ENCODE data around the gene PEX14. TPM values are rescaled to one million over a fixed set of nuclear protein-coding genes. Genes with fewer than 3 reads are reported as not detected.

PEX14 gene
- total RNA-seq, 1 experiment from 2014 or later, result 36.0 TPM

DNA sequence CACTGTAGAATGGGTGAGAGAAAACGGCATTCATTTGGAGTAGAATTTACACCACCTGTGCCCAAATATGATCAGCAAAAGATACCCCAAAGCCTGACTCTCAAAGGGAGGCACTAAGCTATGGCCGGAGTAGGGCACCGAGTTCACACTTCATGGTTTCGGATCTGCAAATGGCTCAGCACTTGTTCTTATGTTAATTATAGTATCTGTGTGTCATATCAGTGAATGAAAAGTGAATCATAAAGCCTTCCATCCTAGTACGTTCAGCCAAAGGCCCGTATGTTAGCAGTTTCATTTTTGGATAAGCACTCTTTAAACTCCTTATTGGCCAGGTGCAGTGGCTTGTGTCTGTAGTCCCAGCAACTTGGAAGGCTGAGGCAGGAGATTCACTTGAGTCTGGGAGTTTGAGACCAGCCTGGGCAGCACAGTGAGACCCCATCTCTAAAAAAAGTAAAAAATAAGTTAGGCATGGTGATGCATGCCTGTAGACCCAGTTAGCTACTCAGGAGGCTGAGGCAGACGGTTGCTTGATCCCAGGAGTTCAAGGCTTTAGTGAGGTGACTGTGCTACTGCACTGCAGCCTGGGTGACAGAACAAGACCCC is 29.9 kb upstream of the PEX14 start:
- no peak overlapping the region for H3K4me3 ChIP-seq (ENCODE audit: low read depth in 2 of 2, low read length in 2 of 2)
- no peaks in the 10 kb centered on the region for H3K27me3 ChIP-seq (ENCODE audit: control insufficient read depth, insufficient read depth, low read length)
- H3K4me1 ChIP-seq (ENCODE audit: control insufficient read depth, insufficient read depth, low read length), result no peaks in the 10 kb centered on the region
- H3K36me3 ChIP-seq (ENCODE audit: control insufficient read depth, insufficient read depth, low read length), result no peaks in the 10 kb centered on the region
- no peak overlapping the region for H3K27ac ChIP-seq (ENCODE audit: low read length)
- no TSS peak for BruUV-seq (replicated peaks)
- in situ Hi-C loops (cut with HindIII; ENCODE audit: low pct_unique_long_range_greater_than_20kb, low sequenced_read_pairs), result no loop called here
- no peak for TF ChIP-seq POLR2AphosphoS5 (IDR thresholded peaks at IDR 0.05; ENCODE audit: low read depth, low read length)
- no peak for TF ChIP-seq SIN3A (IDR thresholded peaks at IDR 0.05; ENCODE audit: borderline replicate concordance, insufficient read depth, low read depth, low read length)
- TF ChIP-seq TCF7L2 (IDR thresholded peaks at IDR 0.05; ENCODE audit: low read depth, low read length), result no peak
- TF ChIP-seq, protein P1, sequence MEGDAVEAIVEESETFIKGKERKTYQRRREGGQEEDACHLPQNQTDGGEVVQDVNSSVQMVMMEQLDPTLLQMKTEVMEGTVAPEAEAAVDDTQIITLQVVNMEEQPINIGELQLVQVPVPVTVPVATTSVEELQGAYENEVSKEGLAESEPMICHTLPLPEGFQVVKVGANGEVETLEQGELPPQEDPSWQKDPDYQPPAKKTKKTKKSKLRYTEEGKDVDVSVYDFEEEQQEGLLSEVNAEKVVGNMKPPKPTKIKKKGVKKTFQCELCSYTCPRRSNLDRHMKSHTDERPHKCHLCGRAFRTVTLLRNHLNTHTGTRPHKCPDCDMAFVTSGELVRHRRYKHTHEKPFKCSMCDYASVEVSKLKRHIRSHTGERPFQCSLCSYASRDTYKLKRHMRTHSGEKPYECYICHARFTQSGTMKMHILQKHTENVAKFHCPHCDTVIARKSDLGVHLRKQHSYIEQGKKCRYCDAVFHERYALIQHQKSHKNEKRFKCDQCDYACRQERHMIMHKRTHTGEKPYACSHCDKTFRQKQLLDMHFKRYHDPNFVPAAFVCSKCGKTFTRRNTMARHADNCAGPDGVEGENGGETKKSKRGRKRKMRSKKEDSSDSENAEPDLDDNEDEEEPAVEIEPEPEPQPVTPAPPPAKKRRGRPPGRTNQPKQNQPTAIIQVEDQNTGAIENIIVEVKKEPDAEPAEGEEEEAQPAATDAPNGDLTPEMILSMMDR (IDR thresholded peaks at IDR 0.05), result no peak
- TF ChIP-seq, protein P2, sequence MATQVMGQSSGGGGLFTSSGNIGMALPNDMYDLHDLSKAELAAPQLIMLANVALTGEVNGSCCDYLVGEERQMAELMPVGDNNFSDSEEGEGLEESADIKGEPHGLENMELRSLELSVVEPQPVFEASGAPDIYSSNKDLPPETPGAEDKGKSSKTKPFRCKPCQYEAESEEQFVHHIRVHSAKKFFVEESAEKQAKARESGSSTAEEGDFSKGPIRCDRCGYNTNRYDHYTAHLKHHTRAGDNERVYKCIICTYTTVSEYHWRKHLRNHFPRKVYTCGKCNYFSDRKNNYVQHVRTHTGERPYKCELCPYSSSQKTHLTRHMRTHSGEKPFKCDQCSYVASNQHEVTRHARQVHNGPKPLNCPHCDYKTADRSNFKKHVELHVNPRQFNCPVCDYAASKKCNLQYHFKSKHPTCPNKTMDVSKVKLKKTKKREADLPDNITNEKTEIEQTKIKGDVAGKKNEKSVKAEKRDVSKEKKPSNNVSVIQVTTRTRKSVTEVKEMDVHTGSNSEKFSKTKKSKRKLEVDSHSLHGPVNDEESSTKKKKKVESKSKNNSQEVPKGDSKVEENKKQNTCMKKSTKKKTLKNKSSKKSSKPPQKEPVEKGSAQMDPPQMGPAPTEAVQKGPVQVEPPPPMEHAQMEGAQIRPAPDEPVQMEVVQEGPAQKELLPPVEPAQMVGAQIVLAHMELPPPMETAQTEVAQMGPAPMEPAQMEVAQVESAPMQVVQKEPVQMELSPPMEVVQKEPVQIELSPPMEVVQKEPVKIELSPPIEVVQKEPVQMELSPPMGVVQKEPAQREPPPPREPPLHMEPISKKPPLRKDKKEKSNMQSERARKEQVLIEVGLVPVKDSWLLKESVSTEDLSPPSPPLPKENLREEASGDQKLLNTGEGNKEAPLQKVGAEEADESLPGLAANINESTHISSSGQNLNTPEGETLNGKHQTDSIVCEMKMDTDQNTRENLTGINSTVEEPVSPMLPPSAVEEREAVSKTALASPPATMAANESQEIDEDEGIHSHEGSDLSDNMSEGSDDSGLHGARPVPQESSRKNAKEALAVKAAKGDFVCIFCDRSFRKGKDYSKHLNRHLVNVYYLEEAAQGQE (IDR thresholded peaks at IDR 0.05; ENCODE audit: insufficient read depth in 1 of 2, low read depth in 2 of 2, low read length in 1 of 2), result no peak
- POLR2A ChIA-PET, result no interaction called here
- intact Hi-C loops (cut with micrococcal nuclease; ENCODE audit: unreplicated experiment), result no loop called here
- H3K9me3 ChIP-seq (ENCODE audit: control insufficient read depth, insufficient read depth, low read depth, low read length), result no peaks in the 10 kb centered on the region
- no peak for ATAC-seq
- CTCF ChIA-PET, result no interaction called here
- DNase-seq (ENCODE audit: low read depth, low spot score), result no peak

DNA sequence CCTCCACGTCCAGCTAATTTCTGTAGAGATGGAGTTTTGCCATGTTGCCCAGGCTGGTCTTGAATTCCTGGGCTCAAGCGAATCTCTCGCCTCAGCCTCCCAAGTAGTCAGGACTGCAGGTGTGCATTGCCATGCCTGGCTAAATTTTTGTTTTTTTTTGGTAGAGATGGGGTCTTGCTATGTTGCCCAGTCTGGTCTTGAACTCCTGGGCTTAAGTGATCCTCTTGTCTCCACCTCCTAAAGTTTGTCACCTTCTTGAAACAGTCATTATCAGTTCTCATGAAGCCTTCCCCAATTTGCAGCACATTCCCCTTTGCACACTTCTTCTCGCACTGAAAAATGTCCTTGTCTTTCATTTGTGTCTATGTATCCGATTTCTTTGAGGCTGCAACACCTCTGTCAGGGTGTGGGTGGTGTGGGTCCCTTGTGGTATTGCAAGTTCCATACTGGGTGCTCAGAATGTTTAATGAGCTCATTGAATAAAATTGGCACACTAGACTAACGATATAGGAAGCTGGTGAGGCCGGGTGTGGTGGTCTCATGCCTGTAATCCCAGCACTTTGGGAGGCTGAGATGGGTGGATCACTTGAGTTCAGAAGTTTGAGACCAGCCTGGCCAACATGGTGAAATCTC is 27.8 kb upstream of the PEX14 start:
- BruUV-seq (replicated peaks), result no TSS peak
- Histone ChIP-seq H3K36me3 (ENCODE audit: control insufficient read depth, insufficient read depth, low read length) (no peaks in the 10 kb centered on the region), H3K4me3 (ENCODE audit: low read depth in 2 of 2, low read length in 2 of 2) (no peak overlapping the region), H3K9me3 (ENCODE audit: control insufficient read depth, insufficient read depth, low read depth, low read length) (no peaks in the 10 kb centered on the region), H3K27me3 (ENCODE audit: control insufficient read depth, insufficient read depth, low read length) (no peaks in the 10 kb centered on the region), H3K4me1 (ENCODE audit: control insufficient read depth, insufficient read depth, low read length) (no peaks in the 10 kb centered on the region), H3K27ac (ENCODE audit: low read length) (no peak overlapping the region)
- in situ Hi-C loops (cut with HindIII; ENCODE audit: low pct_unique_long_range_greater_than_20kb, low sequenced_read_pairs) (no loop called here), intact Hi-C loops (cut with micrococcal nuclease; ENCODE audit: unreplicated experiment) (no loop called here)
- DNase-seq (ENCODE audit: low read depth, low spot score) (no peak), ATAC-seq (no peak)
- CTCF ChIA-PET, result interaction anchor here (0.5 kb wide), 1 partner anchor 50 kb away, joined by 8 read pairs; no protein-coding TSS in a partner anchor
- POLR2A ChIA-PET, result no interaction called here
- TF ChIP-seq, protein P1 (IDR thresholded peaks at IDR 0.05), result no peak
- TF ChIP-seq TCF7L2 (IDR thresholded peaks at IDR 0.05; ENCODE audit: low read depth, low read length), result no peak
- TF ChIP-seq SIN3A (IDR thresholded peaks at IDR 0.05; ENCODE audit: borderline replicate concordance, insufficient read depth, low read depth, low read length), result no peak
- TF ChIP-seq POLR2AphosphoS5 (IDR thresholded peaks at IDR 0.05; ENCODE audit: low read depth, low read length), result no peak
- TF ChIP-seq, protein P2 (IDR thresholded peaks at IDR 0.05; ENCODE audit: insufficient read depth in 1 of 2, low read depth in 2 of 2, low read length in 1 of 2), result no peak

Data from Panc1 (cell line).